Kidney glomerular epithelial cell (primary cell): ENCODE results near the gene JTB.

Source experiments
- DNase-seq: peaks from one replicate; lab custom pipeline; 2025; lab: John Stamatoyannopoulos, UW

Gene JTB

DNA sequence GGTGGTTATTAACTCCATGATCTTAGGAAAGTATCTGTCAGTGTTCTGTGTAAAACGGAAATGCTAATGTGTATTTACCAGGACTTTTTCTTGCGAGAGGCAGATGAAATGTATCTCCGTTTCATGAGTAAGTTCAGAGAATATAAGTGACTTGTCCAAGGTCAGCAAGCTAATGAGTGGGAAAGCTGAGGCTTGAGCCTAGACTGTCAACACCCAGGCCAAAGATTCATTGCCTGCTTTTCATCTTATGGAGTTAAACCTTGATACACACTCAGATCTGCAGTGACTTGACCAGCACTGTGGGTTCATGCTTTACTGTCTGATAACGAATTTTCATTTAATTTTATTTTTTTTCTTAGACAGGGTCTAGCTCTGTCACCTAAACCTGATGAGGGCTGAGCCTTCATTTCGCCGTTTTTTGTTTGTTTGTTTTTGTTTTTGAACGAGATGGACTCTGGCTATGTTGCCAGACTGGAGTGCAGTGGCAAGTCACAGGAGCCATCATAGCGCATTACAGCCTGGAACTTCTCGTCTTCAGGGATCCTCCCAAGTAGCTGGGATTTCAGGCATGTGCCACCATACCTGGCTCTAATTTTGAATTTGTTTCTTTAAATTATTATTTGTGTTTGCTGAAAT, 918 bp upstream of the JTB start:
- DNase-seq = no peak

DNA sequence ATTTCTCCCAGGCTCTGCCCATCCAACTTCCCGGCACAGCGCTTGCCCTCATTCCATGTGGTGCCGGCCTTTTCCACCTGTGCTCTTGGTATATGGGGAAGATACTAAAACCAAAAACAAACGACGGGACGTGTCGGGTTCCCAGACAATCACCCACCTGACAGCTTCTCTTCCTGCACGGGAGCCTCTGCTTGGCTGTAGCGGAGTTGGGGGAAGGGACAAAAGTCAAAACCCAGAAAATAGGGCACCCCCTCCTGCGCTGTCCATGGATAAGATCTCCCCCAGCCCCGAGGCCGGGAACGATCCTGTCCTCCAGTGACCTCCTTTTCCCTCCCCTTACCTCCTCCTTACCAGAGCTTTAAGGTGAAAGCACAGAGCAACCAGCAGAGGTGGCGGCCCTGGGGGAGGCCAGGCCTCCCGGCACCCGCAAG, 640 bp downstream of the JTB start:
- DNase-seq = no peak

DNA sequence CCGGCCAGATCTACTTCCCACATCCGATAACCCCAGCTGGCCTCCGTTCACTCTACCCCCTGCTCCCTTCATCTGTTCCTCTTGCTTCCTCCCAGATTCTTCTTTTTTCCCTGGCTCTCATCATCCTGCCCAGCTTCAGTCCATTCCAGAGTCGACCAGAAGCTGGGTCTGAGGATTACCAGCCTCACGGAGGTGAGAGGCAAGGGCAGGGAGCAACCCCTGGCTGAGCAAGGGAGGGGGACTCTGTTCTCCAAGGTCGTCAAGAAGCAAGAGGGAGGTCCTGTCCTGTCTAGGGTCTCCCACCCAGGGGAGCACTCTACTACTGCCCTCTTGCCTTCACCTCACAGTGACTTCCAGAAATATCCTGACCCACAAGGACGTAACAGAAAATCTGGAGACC, 3.9 kb downstream of the JTB start:
- no peak for DNase-seq

DNA sequence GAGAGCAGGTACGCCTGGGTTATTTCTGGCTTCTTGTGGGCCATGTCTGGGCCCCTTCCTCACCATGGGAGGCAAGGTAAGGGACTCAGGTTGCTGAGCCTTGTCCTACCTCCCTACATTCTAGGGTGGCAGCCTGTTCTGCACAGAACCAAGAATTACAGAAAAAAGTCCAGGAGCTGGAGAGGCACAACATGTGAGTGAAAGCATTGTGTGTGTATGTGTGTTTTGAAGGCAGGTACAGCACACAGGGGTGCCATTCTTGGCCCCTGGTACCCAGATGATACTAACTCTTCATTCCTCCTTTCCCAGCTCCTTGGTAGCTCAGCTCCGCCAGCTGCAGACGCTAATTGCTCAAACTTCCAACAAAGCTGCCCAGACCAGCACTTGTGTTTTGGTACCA, 4.4 kb downstream of the JTB start:
- DNase-seq = no peak

DNA sequence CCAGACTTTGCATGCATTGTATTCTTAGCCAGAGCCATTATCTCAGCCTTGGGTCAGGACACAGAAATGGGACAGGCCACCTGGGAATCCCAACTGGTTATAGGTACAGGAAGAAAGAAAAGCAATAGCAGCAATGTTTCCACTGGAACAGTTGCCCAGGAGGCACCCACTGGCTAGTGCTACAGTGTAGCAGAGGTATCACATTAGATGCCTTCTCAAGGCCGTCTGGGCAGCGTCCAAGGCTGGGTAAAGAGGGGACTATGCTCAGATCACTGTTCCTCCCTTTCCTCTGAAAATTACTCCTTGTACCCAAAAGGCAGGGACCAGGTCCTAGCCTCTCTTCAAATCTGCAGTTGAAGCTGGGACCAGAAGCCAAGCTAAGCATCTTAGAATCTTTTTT, 7.1 kb downstream of the JTB start:
- no peak for DNase-seq

DNA sequence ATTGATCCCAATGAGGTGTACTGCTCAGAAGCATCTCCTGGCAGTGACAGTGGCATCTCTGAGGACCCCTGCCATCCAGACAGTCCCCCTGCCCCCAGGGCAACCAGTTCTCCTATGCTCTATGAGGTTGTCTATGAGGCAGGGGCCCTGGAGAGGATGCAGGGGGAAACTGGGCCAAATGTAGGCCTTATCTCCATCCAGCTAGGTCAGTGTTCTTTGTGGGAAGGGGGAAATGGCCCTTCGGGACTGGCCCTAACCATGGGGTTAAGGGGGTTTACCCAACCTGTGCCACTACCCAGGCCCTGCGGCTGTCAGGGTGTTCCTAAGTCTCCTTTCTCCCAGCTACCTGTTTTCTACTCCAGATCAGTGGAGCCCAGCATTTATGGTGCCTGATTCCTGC, 8.5 kb downstream of the JTB start:
- DNase-seq = no peak

DNA sequence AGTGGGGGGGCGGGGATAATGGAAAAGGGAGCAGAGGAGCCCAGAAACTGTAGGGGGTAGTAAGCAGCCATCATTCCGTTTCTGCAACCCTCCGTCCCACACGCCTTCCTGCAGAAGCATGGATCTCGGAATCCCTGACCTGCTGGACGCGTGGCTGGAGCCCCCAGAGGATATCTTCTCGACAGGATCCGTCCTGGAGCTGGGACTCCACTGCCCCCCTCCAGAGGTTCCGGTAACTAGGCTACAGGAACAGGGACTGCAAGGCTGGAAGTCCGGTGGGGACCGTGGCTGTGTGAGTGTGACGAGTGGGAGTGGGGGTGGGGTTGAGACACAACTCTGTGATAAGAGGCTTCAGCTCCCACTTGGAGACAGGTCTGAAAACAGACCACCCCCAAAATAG, 9.1 kb downstream of the JTB start:
- DNase-seq = no peak

DNA sequence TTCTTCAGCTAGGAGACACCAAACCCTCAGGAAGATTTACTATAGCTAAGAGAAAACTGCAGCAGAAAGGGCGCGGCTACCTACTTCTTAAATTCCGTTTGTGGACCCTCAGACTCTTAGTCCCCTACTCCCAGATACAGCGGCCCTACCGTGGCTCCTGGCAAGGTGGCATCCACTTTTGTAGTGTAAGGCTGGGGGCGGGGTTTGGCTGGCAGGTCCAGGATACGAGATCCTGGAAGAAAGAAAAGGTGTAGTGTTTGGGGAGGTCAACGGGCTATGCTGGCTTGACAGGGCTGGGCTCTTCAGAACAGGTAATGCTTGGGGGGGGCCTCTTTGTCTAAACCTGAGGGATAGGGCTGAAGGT, 9.5 kb downstream of the JTB start:
- DNase-seq = no peak

DNA sequence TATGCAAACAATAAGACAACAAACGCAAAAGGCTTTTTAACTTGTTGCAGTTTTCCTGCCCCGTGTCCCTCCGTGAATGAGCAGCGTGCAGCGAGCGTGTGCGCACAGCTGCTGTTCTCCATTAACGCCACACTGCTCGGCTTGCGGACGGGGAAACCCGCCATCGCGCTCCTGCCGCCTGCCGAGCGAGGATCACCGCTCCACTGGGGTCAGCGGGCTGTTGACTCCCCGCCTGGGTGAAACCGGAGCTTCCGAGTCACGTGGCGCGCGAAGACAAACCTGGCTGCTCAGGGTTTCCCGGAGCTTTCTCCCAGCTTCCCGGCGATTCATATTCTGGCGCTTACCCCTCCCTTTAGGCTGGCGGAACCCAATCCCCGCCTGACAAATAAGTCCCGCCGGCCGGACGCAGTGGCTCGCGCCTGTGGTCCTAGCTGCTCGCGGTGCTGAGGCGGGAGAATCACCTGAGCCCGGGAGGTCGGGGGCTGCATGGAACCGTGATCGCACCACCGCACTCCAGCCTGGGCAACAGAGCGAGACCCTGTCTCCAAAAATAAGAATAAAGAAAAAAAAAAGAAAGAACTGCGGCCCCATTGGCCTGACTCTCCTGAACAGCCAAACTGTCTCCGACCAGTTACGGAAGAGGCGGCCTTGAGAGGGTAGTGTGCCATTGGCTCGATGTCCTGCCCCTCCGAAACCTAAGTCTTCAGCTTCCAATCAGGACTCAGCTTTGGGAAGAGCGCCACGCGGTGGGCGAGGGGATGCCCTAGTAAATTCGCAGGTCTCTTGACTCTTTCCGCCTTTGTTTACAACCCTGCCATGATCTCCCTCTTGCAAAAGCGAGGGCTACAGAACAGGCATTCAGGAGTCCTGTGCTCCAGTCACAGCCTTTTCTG, 10.1 kb downstream of the JTB start, which contains the start of gene CREB3L4:
CREB3L4 (plus strand) TSS at position 796 of the 893 bp plus-strand sequence. CDS start 624 bp downstream, outside the sequence.
- peak; percentile 98 for DNase-seq

DNA sequence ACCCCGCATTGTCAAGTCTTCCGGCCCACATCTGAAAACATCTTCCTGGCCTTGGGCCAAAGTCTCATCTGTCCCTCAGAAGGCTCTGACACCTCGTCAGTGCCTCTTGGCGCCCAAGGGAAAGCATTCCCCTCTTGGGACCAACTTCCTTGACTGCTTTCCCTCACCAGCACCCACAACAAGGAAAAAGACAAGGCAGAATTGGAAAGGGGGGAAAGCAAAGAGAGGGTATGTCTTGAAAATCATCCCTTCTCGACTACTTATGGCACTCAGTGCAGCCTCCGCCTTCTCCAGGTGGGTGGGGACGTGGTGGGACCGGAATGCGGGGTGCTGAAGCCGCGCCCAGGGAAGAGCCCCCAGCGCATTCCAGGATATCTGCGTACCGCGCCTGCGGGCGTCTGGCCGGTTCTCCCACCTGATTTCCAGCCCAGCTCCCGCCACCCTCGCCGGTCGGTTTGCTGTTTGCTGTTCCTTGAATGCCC, 13.6 kb downstream of the JTB start:
- DNase-seq = peak; percentile 50

DNA sequence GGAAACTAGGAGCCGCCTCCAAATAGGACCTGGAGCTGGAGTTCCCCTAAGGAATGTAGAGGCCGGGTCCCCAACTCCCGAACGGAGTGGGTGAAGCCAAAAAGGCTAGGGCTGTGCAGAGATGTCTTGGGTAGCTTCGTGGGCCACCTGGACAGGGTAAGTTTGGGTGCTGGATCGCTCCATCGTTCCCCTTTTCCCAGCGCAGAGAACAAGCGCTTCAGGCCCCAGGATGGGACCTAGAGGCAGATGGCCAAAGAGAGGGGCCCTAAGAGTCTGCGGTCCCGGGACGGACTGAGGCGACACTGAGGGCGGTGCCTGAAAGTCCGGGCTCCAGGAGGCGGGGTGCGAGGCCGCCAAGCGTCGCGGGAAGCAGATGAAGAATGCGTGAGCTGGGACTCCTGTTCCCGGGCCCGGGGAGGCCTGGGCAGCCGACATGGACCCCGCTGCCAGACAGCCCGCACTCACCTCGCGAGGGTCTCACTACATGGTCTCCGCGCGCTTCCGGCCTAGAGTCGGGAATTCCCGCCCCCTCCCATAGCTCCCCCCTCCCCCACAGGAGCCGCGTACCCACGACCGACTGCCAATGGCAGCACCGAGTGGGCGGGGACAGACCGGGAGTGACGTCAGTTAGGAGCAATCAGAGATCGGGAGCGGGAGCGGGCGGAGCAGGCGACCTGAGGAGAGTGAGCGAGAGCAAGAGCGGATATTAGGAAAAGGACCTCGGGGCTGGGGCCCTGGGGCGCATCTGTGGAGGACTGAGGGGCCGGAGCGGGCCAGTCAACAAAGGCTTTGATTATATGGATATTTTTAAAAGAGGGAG, 14.2 kb downstream of the JTB start, which contains the start of gene SLC39A1:
SLC39A1 (minus strand) TSS at position 508 of the 820 bp plus-strand sequence. CDS start 822 bp downstream, outside the sequence.
- peak; percentile 95 for DNase-seq

DNA sequence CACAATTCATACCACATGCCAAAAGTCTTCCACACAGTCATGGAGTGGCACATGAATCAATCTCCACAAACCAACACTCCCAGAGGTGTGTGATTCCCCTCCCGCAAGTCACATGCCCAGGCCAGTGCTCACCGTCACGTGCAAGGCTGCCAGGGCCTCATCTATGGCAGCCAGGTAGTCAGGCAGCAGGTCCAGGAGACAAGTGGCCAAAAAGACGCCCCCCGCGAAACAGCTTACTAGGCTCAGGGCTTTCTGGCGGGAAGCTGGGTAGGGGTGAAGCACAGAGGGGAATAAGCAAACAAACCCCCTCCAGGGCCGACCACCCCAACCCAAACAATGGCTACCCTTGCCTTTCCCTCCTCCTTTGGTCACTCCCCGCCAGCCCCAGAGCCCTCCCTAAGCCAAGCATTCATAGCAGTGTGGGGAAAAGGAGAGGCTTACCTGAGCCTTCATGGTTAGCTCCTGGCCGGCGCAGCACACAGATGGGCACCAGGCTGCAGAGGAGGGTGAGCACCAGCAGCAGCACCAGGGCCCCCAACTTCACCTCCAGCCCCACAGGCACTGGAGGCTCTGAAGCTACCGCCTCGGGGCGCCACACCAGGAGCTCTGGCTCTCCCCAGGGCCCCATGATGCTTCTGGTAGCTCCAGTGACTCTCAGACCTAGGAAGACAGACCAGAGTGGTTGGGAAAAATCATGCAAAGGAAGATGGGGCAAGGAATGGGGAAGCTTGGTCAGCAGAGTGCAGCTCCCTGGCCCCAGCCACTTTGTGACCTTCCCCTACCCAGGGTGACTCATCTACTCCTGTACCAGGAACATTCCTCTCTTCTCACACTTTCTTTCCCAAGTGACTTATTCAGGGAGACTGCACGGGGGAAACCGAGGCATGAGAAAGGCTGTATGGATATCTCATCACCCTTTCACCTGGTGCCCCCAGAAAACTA, 15.1 kb downstream of the JTB start:
- peak; percentile 72 for DNase-seq

DNA sequence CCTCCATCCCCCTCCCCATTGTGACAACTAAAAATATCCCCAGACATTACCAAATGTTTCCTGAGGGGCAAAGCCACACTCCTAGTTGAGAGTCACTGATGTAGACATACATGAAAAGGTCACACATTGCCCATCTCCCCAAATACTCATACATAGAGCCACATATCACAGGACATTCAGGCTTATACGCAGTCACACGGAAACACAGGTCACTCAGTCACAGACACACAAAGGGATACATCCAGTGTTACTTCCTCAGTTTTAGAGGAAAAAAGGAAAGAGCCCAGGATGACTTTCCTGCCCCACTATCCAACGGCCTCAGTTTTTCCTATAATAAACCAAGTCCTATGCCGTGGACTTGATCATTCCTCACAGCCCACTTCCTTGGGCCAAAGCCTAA, 16.1 kb downstream of the JTB start:
- DNase-seq = no peak

DNA sequence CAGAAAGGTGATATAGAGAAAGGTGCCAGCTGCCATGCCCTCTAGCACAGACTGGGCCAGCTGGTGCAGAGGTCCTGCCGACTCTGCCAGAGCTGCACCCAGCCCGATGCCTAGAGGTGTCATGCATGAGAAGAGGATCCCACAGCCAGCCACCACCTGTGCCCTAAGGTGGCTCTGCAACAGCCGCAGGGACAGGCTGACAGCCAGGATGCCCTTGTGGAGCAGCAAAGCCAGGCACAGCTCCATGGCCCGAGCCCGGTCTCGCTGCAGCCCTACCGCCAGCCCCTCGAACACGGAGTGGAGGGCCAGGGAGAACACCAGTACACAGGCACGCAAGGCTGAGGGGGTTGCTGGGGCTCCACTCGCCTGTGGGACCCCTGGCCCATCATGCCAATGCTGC, 17.3 kb downstream of the JTB start:
- no peak for DNase-seq

DNA sequence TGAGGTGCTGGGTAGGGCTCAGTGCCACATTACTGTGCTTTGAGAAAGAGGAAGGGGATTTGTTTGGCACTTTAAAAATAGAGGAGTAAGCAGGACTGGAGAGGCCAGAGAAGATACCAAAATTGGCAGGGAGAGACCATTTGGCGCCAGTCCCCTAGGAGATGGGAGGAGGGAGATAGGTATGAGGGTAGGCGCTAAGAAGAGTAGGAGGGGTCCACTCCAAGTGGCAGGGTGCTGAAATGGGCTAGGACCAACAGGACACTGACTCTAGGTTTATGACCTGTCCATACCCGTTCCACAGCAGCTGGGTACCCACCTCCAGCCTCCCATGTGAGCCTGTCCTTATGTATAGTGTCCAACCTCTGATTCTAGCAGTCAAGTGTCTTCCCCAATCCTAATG, 18.0 kb downstream of the JTB start:
- no peak for DNase-seq

DNA sequence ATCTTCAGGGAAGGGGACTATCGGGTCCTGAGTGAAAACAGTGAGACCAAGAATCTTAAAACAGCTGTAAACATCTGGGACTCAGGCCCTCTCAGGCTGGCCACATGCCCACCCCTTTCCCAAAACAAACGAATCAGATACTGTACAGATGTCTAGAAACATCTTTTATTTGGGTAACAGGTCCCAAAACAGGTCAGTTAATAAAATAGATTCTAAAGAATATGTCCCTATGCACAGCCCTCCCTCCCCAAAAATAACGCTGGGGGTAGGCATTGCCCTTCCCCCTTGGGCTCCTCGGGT, 18.6 kb downstream of the JTB start:
- no peak for DNase-seq

DNA sequence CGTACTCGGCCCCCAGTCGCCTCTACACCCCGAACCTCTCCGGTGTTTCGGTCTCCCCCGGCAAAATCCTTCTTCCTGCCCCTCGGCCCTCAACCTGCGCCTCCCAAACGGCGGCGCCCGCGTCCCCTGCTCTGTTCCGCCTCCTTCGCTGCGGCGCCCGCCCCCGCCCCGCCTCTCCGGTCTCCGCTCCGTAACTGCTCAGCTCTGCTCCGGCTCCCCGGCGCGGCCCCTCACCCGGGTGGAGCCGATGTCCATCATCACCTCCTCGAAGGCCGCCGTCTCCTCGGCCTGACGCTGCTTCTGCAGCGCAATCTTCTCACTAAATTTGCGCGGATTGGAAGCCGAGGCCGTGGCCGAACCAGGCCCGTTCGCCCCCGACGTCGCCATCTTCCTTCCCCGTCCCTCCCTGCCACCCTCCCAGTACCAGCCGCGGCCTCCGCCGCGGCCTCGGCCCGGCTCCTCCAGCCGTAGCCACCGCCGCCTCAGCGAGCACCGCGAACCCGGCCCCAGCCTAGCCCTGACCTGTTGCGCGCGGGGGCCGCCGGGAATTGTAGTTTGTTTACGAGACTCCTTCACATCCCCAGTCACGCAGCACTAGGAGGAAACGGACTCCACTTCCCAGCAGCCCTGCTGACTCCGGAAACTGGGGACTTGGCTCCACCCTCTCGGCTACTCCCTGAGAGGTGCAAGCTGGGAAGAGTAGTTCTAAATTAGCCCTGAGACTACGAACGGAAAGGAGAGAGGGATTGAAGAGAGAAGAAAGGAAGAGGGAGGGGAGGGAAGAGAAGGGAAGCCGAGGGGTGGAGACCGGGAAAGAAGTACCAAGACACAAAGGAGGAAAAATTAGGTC, 19.1 kb downstream of the JTB start, which contains the start of gene CRTC2:
CRTC2 (minus strand) TSS at position 502 of the 850 bp plus-strand sequence; CDS start at position 387, 115 bp downstream.
- DNase-seq = peak; percentile 97

DNA sequence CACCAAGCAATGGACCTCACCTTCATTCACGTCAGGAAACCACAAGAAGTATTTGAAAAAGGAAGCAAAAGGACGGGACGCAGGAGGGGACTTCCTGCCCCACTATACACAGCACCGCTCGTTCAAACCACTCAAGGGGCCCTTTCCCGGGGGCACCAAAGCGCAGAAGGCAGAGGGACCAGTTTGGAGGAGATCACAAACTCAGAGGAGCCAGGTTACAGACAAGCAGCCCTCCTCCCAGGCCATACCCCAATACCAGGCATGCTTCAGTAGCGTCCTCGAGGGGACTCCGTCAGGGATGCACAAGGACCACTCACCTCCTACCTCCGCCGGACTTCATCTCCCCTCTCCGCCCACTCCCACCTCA, 19.7 kb downstream of the JTB start:
- DNase-seq = no peak

DNA sequence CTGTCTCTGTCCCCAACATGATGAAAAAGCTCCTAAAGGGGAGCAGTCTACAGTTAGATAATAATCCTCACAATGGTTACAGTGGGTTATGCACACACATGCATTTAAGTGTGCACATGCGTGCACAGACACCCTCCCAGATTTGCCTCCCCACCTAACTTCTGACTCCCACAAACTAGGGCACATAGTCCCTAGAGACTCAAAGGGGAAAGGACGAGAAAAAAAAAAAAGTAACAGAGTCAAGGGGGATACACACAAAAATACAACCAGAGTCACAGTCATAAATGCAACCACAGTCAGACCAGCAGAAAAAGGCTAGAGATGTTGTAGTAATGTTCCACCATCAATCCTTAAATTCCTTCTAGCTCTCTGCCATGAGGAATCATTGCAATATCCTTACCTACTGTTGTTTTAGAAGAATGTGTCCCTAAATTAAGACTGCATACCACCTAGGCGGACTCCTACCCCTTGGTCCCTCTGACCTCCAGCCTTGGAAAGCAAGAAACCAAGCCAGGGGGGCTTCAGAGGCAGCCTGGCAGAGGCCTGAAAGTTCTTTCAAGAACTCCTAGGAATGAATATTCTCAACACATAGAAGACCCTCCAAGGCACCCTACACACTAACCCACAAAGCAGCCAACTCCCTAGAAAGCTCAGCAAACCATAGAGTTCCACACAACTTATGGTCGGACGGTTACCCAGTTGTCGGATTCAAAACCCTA, 20.3 kb downstream of the JTB start:
- no peak for DNase-seq

DNA sequence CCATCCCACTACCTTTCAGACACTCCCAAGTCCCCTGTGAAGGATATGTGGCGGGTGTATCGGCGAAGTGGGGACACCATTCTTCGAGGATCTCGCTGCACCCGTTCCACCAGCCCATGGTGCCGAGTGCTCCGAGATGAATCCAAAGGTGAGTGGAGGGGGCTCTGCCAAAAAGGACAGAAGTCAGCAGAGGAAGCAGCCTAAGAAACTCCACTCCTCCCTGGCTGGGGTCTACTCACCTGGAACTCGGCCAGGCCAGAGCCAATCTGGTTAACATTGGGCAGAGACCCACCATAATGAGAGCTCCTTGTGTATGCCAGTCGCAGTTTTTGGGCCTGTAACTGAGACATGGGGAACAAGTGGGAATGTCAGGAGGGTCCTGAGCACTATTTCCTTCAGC, 22.6 kb downstream of the JTB start:
- DNase-seq = no peak
